Omental fat pad (tissue), 4 donors: ENCODE measurements around the gene MAML3. TPM values are rescaled to one million over a fixed set of nuclear protein-coding genes. Genes with fewer than 3 reads are reported as not detected.
A peak's percentile ranks its signal among the peaks of the same experiment; 100 is the strongest.

Source experiments
- ATAC-seq: fragments of 150-250 bp; one replicate; pipeline ENCODE4 v1.9.1; 2016; ENCODE audit warnings: mild to moderate bottlenecking, moderate library complexity; ENCODE audit not compliant: low FRiP score
- DNase-seq: peaks from one replicate; pipeline ENCODE4 v3.0.0-alpha.2; 2019; ENCODE audit warnings: low spot score
- CTCF ChIP-seq, 3 donors: fragments of 450-650 bp; IDR thresholded peaks; one replicate each; pipeline ENCODE4 v1.5.1; 2016 to 2017; ENCODE audit warnings: antibody characterized with exemption in 3 of 3, mild to moderate bottlenecking in 3 of 3, moderate library complexity in 2 of 3
- total RNA-seq, 4 donors: library from RNA; depleted of rRNA; stranded (reverse); fragments of >200 nt; gene quantifications; one replicate each; pipeline ENCODE4 v1.1.0, GENCODE V29; 2016

Gene MAML3
- total RNA-seq, 4 donors from 2014 or later = 4.8 to 12.8 (median 11.7) TPM

- ATAC-seq (no peak), DNase-seq (no peak)
- TF ChIP-seq CTCF (IDR thresholded peaks at IDR 0.05) = no peak
Measured at GRCh38 chr4:140098455-140099160, 55.4 kb downstream of the MAML3 start.

- no peak for ATAC-seq
- no peak for TF ChIP-seq CTCF (IDR thresholded peaks at IDR 0.05)
Measured at GRCh38 chr4:140097572-140097971, 56.4 kb downstream of the MAML3 start.

GRCh38 chr4:140096921-140097320 is 57.1 kb downstream of the MAML3 start:
- no peak for TF ChIP-seq CTCF (IDR thresholded peaks at IDR 0.05)
- DNase-seq (no peak), ATAC-seq (no peak)

More at GRCh38 chr4:140097572-140097971, 56.4 kb downstream of the MAML3 start:
- DNase-seq = no peak

- no peak for DNase-seq
- no peak for ATAC-seq
- TF ChIP-seq CTCF (IDR thresholded peaks at IDR 0.05) = no peak
Measured at GRCh38 chr4:140096483-140096861, 57.5 kb downstream of the MAML3 start.

GRCh38 chr4:140095694-140096482 is 58.1 kb downstream of the MAML3 start:
- DNase-seq (no peak), ATAC-seq (peak; percentile 23)
- TF ChIP-seq CTCF (IDR thresholded peaks at IDR 0.05) = no peak

GRCh38 chr4:140094438-140095420 is 59.3 kb downstream of the MAML3 start:
- no peak for TF ChIP-seq CTCF (IDR thresholded peaks at IDR 0.05)
- no peak for ATAC-seq
- no peak for DNase-seq
